DMS 273 treated with DMSO at 0.1 percent for 48 hours (cell line): ENCODE measurements around the gene CYB5A.

Experiments used
- DNase-seq: peaks from one replicate; lab custom pipeline; 2025; lab: John Stamatoyannopoulos, UW

CYB5A gene

GRCh38 chr18:74248189-74248588, 43.6 kb downstream of the CYB5A start:
- DNase-seq: no peak

DNA sequence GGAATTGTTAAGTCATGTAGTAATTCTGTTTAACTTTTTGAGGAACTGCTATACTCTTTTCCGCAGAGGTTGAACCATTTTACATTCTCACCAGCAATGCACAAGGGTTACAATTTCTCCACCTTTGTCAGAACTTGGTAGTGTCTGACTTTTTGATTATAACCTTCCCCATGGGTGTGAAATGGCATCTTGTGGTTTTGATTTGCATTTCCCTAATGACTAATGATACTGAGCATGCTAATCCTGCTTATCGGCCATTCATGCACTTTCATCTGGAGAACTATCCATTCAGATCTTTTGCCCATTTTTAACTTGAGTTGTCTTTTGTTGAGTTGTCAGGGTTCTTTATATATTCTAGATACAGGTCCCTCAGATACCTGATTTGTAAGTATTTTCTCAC, 47.2 kb downstream of the CYB5A start:
- DNase-seq: no peak

DNA sequence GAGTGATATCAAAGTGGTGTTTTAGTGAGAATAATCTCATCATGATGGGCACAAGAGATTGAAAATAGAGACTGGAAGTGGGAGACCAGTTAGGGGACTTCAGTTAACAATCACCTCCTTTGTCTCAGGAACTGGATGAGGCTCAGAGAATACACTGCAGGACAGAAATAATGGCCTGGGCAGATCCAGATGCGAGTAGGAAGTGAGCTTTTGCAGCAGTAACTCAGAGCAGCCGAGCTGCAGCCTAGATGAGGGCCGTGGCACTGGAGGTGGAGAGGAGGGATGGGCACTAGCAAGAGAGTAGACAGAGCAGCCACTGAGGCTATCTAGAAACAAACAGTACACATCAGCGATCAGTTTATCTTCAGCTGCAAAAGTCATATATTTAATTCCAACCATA, 48.6 kb downstream of the CYB5A start:
- no peak for DNase-seq

DNA sequence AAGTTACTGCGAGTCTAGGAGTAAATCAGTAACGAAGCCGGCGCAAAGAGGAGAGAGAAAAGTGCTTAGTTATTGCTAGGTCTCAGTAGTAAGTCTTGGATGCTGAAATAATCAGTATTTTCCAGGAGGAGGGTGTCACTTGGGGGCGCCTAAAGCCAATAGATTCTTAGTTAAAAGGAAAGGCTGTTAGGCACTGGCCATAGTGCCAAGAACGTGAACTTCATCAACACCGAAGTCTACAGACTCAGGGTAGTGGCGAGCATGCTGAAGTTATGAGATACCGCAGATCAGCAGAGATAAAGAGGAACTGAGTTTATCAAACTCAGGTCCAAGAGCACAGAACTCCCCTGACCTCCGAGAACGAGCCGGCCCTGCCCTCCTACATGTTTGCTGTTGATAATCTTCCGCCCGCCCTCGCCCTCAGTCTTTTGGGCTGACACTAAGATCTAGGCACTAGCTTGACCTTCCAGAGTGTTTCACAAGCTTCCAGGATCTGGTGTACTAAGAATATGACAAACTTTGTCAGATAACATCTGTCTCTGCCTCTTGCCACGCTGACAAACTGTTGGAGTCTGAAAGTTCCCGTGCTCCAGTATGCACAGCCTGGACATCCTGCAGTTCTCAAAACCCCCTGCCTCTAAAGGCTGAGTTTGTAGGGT, 49.2 kb downstream of the CYB5A start:
- no peak for DNase-seq

- DNase-seq: no peak
Measured at GRCh38 chr18:74241970-74242369, 49.8 kb downstream of the CYB5A start.

GRCh38 chr18:74241426-74241825, 50.3 kb downstream of the CYB5A start:
- DNase-seq: no peak

GRCh38 chr18:74239567-74239966, 52.2 kb downstream of the CYB5A start:
- no peak for DNase-seq

GRCh38 chr18:74234326-74235171, 57.2 kb downstream of the CYB5A start:
- no peak for DNase-seq

- DNase-seq: no peak
Measured at GRCh38 chr18:74233933-74234325, 57.8 kb downstream of the CYB5A start.

DNA sequence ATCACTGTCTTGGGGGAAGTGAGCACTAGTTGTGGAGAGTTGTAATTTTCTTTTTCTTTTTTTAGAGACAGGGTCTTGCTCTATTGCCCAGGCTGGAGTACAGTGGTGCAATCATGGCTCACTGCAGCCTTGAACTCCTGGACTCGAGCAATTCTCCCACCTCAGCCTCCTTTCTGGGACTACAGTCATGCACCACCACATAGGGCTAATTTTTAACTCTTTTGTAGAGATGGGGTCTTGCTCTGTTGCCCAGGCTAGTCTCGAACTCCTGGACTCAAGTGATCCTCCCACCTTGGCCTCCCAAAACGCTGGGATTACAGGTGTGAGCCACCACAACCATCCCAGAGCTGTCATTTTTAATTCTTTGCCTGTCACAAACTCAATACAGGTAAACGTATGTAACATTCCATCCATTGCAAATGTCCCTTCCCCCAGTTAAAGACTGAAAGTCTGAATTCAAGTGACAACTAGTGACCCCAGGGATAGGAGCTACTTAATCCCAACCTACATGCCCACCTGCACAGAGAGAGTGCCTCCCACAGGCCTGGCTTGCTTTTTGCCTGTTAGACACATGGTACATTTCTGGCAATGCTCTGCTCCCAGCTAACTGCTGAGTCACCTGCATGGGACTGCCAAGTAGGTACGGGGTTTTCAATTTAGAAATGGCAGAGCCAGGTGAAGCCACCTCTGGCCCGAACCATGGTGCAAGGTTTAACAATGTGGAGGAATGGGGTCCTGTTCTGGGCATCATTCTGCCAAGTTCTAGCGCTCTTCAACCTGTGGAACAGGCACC, 60.6 kb downstream of the CYB5A start:
- no peak for DNase-seq

GRCh38 chr18:74229891-74230290, 61.9 kb downstream of the CYB5A start:
- no peak for DNase-seq

GRCh38 chr18:74229005-74229404, 62.8 kb downstream of the CYB5A start:
- no peak for DNase-seq

DNA sequence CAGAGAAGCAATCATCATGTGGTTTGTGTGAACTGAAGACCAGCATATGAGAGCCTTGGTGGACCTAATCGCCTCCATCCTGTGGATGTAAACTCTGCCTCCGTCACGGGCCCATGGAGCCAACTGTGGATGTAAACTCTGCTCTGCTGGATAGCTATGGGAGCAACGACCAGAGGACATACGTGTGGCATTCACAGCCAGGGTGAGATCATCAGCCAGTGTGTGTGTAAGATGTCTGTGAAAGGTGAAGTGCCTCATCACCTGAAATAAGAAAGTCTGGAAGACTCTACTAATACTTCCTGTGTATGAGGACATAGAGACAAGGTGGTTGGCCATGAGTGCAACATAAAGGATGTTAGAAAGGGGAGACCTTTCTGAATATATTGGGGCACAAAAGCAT, 63.5 kb downstream of the CYB5A start:
- DNase-seq: no peak

- no peak for DNase-seq
Measured at GRCh38 chr18:74226666-74227065, 65.1 kb downstream of the CYB5A start.

- DNase-seq: no peak
Measured at GRCh38 chr18:74226156-74226555, 65.6 kb downstream of the CYB5A start.

DNA sequence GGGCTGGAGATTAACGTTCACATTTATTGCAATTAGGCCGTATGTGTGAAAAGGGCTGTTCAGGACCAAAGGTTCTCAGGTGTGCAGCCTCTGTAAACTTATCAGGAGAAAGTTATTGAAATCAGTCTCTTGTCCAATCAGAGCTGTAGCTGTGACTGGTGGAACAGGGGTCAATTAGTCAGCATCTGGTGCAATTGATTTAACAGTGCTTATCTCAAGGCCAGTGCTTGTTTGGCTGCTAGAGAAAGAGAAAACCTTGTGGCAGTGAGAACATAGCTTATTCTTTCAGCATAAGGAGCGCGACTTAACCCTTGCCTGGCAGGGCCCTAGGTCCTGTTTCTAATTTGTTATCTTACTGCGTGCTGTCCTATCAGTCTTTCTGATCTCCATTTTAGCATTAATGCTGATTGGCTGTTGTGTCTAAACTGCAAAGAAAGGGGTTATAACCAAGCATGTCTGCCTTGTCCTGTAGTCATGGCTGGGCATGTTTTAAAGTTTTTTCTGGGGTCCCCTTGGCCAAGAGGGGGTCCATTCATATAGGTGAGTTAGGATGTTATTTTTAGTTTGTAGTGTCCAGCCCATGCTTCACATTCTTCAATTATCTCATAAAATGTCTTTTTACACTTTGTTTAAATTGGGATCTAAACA, 66.4 kb downstream of the CYB5A start:
- DNase-seq: no peak

GRCh38 chr18:74222710-74223494, 68.9 kb downstream of the CYB5A start:
- DNase-seq: no peak

DNA sequence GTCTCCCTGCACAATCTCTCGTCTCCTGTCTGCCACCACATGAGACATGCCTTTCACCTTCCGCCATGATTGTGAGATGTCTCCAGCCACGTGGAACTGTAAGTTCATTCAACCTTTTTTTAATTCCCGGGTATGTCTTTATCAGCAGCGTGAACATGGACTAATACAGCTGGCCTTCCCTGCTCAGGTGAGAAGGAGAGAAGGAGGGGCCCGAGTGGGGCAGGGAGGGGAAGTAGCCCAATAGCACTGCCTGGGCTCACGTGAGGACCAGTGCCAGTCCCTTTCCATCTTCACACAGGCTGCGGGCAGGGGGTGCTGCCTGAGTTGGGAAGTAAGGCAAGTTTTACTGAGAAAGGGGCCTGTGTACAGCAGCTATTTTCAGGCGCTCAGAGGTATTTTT, 70.7 kb downstream of the CYB5A start:
- no peak for DNase-seq

DNA sequence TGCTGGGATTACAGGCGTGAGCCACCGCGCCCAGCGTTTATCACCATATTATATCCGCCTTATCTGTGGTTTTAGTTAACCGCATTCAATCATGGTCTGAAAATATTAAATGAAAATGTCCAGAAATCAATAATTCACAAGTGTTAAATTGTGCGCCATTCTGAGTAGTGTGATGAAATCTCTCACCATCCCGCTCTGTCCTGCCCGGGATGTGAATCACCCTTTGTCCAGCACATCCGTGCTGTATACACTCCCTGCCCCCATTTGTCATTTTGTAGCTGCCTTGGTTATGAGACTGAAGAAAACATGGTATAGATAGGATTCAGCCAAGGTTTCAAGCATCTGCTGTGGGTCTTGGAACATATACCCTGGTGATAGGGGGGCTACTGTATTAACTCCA, 72.7 kb downstream of the CYB5A start:
- no peak for DNase-seq

- DNase-seq: no peak
Measured at GRCh38 chr18:74217476-74218143, 74.2 kb downstream of the CYB5A start.

DNA sequence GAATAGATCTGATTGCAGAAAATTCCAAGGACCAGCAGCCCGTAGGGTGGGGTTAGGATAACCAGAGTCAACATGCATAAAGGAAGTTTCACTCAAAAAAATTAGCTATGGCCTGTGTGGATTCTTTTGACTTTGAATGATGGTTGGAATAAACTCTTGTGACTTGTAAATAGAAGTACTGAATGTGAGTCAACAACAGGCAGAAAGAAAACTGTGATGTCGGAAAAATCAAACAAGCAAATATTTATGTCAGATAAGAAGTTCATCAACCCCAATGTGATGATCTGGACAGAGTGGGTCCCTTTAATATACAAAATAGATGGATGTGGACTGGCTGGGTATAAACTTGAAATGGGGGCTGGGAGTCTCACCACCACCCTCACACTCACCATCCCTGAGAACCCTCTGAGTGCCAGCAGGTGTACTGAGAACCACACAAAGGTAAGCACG, 75.1 kb downstream of the CYB5A start:
- DNase-seq: no peak
